ENCODE results near the gene PCSK9. TPM values are rescaled to one million over a fixed set of nuclear protein-coding genes. Genes with fewer than 3 reads are reported as not detected.
A peak's percentile ranks its signal among the peaks of the same experiment; 100 is the strongest.

The PCSK9 gene
- total and polyA plus RNA-seq, 2 experiments from 2014 or later: 77.6 to 327 TPM

GRCh38 chr1:54997711-54997986 is 41.7 kb upstream of the PCSK9 start:
- Histone ChIP-seq H3K9me2 (ENCODE audit: insufficient read depth) (no peaks in the 10 kb centered on the region), H3K79me2 (replicated peaks; ENCODE audit: insufficient read depth) (no peaks in the 10 kb centered on the region), H4K20me1 (replicated peaks; ENCODE audit: insufficient read depth) (no peaks in the 10 kb centered on the region; the same call in 1 of the 2 replicates), H3K4me1 (ENCODE audit: insufficient read depth) (peaks cover 37% of the 10 kb centered on the region), H3K27me3 (ENCODE audit: insufficient read depth) (peaks cover 48% of the 10 kb centered on the region), H3K4me3 (peak overlapping the region; percentile 81), H3K36me3 (ENCODE audit: insufficient read depth) (no peaks in the 10 kb centered on the region), H3F3A (replicated peaks; ENCODE audit: low read depth) (peaks cover 3% of the 10 kb centered on the region; the same call in 1 of the 2 replicates), H2AFZ (no peak overlapping the region), H3K27ac (ENCODE audit: low read depth) (no peak overlapping the region), H3K4me2 (peak overlapping the region; percentile 100)
- no peaks in the 10 kb centered on the region for H3K36me3 Mint-ChIP-seq (ENCODE audit: low read depth)
- H3K9me3 Mint-ChIP-seq: no peaks in the 10 kb centered on the region; the same call in 2 of the 3 replicates
- no peak overlapping the region for H3K27ac Mint-ChIP-seq
- peak; percentile 38 for ATAC-seq
- H3K4me3 Mint-ChIP-seq: peak overlapping the region; percentile 66
- peak; percentile 66 for TF ChIP-seq POLR2AphosphoS5 (IDR thresholded peaks at IDR 0.05; ENCODE audit: low read depth)
- no peak for TF ChIP-seq REST (IDR thresholded peaks at IDR 0.05; ENCODE audit: unreplicated experiment)
- peak; percentile 83 for DNase-seq (ENCODE audit: low spot score)
- peaks cover 46% of the 10 kb centered on the region for H3K27me3 Mint-ChIP-seq (ENCODE audit: insufficient read depth, low read depth, poor library complexity)
- H3K4me1 Mint-ChIP-seq: peaks cover 40% of the 10 kb centered on the region

- H3K36me3 Mint-ChIP-seq (ENCODE audit: low read depth): no peaks in the 10 kb centered on the region
- DNase-seq (ENCODE audit: low spot score) (no peak), ATAC-seq (no peak)
- no peak overlapping the region for H3K27ac ChIP-seq (ENCODE audit: low read depth)
- H2AFZ ChIP-seq: no peak overlapping the region
- H3K4me3 Mint-ChIP-seq: no peak overlapping the region
- H3K4me2 ChIP-seq: peak overlapping the region; percentile 100
- peaks cover 3% of the 10 kb centered on the region; the same call in 1 of the 2 replicates for H3F3A ChIP-seq (replicated peaks; ENCODE audit: low read depth)
- H3K27me3 ChIP-seq (ENCODE audit: insufficient read depth): peaks cover 49% of the 10 kb centered on the region
- no peak overlapping the region for H3K27ac Mint-ChIP-seq
- H3K79me2 ChIP-seq (replicated peaks; ENCODE audit: insufficient read depth): no peaks in the 10 kb centered on the region
- H3K4me1 Mint-ChIP-seq: peaks cover 40% of the 10 kb centered on the region
- H3K4me1 ChIP-seq (ENCODE audit: insufficient read depth): peaks cover 37% of the 10 kb centered on the region
- H3K9me3 Mint-ChIP-seq: no peaks in the 10 kb centered on the region; the same call in 2 of the 3 replicates
- H3K9me2 ChIP-seq (ENCODE audit: insufficient read depth): no peaks in the 10 kb centered on the region
- H3K4me3 ChIP-seq: 0 out of 2 replicates have a peak overlapping the region, but pooled peaks have one; percentile 81
- H4K20me1 ChIP-seq (replicated peaks; ENCODE audit: insufficient read depth): no peaks in the 10 kb centered on the region; the same call in 1 of the 2 replicates
- peaks cover 43% of the 10 kb centered on the region for H3K27me3 Mint-ChIP-seq (ENCODE audit: insufficient read depth, low read depth, poor library complexity)
- no peaks in the 10 kb centered on the region for H3K36me3 ChIP-seq (ENCODE audit: insufficient read depth)
- no peak for TF ChIP-seq ZNF462 (CRISPR knock-in tag; IDR thresholded peaks at IDR 0.05)
- no peak for TF ChIP-seq NANOG (IDR thresholded peaks at IDR 0.05; ENCODE audit: borderline replicate concordance)
- TF ChIP-seq ZNF114 (CRISPR knock-in tag; IDR thresholded peaks at IDR 0.05): no peak
- TF ChIP-seq EZH2 (IDR thresholded peaks at IDR 0.05; ENCODE audit: low read depth, unreplicated experiment): no peak
- TF ChIP-seq POLR2AphosphoS5 (IDR thresholded peaks at IDR 0.05; ENCODE audit: low read depth): no peak
- TF ChIP-seq ETS1 (IDR thresholded peaks at IDR 0.05): no peak
- TF ChIP-seq JUNB (IDR thresholded peaks at IDR 0.05; ENCODE audit: unreplicated experiment): no peak
- TF ChIP-seq ZNF331 (CRISPR knock-in tag; IDR thresholded peaks at IDR 0.05; ENCODE audit: low read depth): no peak
Measured at GRCh38 chr1:54998100-54998499, 41.2 kb upstream of the PCSK9 start.
